ENCODE results near the gene ZBTB16.

- no peak for TF ChIP-seq EZH2phosphoT487 (IDR thresholded peaks at IDR 0.05; ENCODE audit: unreplicated experiment)
- no peak for TF ChIP-seq CTCF (conservative IDR thresholded peaks at IDR 0.05; ENCODE audit: low read depth in 2 of 2)
- TF ChIP-seq POLR2AphosphoS5 (IDR thresholded peaks at IDR 0.05; ENCODE audit: low read depth) = no peak
- no peak for TF ChIP-seq JUNB (IDR thresholded peaks at IDR 0.05; ENCODE audit: unreplicated experiment)
- no peak for TF ChIP-seq EZH2 (IDR thresholded peaks at IDR 0.05; ENCODE audit: low read depth, unreplicated experiment)
- TF ChIP-seq STAT1 (IDR thresholded peaks at IDR 0.05; ENCODE audit: unreplicated experiment) = no peak
Observed at GRCh38 chr11:114201219-114201618, 141.7 kb downstream of the ZBTB16 start.

All from GM23338 (cell line).